ENCODE results near the gene LIPC. TPM values are rescaled to one million over a fixed set of nuclear protein-coding genes. Genes with fewer than 3 reads are reported as not detected.

Gene LIPC
- total RNA-seq, 1 experiment from 2014 or later: 1.1 TPM

DNA sequence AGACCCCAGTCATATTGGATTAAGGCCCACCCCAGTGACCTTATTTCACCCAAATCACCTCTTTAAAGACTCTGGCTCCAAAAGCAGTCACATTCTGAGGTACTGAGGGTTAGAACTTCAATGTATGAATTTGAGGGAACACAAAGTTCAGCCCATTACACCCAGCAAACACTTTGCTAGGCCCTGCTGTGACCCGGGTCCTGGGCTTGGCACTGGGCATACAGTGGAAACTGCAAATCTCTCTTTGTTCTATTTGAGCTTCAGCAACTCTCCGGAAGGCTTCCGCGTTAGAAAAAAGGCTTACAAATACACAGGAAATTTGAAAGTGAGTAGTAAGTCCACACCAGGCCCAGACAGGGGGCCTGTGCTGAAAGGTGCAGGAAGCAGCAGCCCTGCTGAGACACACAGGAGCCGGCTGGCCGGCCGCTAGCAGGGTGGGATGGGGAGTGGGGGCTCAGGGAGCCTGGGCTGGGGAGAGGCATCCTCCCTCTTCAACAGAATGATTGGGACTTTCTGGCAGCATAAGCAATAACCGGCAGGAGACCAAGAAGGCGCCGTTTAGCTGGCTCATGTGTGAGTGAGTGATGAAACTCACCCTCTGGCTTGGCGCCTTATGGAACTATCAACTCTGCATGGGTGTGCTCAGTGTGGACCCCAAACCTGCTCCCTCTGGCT is 13.0 kb downstream of the LIPC start:
- H3K4me3 ChIP-seq: no peak overlapping the region
- peak in 1 of 2 experiments; percentile 28 for DNase-seq (ENCODE audit: low read depth in 1 of 2, low spot score in 2 of 2)
- peak overlapping the region; percentile 58 for H3K27ac ChIP-seq
- no peaks in the 10 kb centered on the region for H3K9me3 ChIP-seq (replicated peaks)
- H3K36me3 ChIP-seq: no peaks in the 10 kb centered on the region
- peaks cover 81% of the 10 kb centered on the region for H3K4me1 ChIP-seq (replicated peaks)
- no peaks in the 10 kb centered on the region for H3K27me3 ChIP-seq (replicated peaks)

DNA sequence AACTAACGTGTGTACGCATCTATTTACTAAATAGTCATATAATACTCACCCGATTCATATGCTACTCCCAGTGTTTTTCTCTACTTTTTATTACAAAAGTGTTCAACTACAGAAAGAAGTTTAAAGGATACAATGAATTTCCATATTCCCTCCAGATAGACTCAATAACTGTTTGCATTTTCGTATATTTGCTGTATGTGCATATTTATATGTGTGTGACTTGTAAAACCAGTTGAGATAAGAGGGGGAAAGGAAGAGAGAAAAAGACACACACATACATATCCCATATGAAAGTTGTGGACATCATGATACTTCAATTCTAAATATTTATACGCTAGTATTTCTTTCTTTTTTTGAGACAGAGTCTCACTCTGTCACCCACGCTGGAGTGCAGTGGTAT is 14.1 kb downstream of the LIPC start:
- Histone ChIP-seq H3K4me3 (no peak overlapping the region), H3K27me3 (replicated peaks) (no peaks in the 10 kb centered on the region), H3K27ac (no peak overlapping the region), H3K9me3 (replicated peaks) (no peaks in the 10 kb centered on the region), H3K4me1 (replicated peaks) (peaks cover 70% of the 10 kb centered on the region), H3K36me3 (no peaks in the 10 kb centered on the region)
- no peak for DNase-seq (ENCODE audit: low read depth in 1 of 2, low spot score in 2 of 2)

DNA sequence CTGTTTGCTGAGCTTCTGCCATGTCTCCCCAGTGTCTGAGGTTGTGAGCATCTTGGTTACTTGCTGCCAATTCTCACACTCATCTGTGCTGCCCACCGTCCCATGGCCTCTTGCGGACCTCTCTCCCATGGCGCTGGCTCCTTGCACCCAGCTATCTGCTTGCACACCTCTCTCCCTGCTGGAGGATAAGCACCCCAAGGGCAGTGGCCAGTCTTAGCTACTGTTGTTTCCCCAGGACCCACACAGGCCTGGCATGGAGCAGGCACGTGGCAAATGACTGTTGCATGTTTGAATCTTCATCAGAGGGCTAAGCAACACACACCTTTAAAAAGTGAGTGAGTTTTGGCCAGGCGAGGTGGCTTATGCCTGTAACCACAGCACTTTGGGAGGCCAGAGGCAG is 14.7 kb downstream of the LIPC start:
- Histone ChIP-seq H3K4me1 (replicated peaks) (peaks cover 63% of the 10 kb centered on the region), H3K27ac (no peak overlapping the region; the same call in 1 of the 2 replicates), H3K27me3 (replicated peaks) (no peaks in the 10 kb centered on the region), H3K36me3 (no peaks in the 10 kb centered on the region), H3K4me3 (no peak overlapping the region), H3K9me3 (replicated peaks) (no peaks in the 10 kb centered on the region)
- DNase-seq (ENCODE audit: low read depth in 1 of 2, low spot score in 2 of 2): no peak

DNA sequence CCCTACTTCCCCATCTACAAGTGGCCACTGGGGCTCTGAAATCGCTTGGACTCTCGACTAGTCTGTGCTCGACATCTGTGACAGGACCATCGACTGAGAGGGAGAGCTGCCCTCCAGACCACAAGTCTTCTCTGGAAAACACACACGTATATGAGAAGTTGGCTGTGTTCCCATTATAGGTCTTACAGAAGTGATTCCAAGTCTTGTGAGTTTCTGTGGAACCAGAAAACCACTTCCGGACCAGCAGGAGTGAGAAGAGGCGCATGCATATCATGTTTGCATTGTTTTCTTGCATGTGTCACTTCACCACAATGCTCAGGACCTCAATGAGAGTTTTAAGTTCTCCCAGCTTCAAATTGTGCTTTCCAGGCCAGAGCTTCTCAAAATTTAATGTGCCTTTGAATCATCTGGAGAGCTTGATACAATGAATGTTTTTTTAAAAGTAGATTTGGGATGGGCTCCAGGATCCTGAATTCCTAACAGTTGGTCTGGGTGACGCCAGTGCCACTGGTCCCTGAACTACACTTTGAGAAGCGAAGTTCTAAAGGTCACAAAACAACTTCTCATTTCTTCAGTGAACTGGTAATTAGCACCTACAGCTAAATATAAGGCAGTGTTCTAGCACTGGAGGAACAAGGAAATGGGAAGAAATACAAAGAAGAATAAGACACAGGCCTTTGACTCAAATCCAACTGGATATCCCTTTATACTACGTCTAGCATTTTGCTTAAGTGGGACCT is 15.7 kb downstream of the LIPC start:
- H3K36me3 ChIP-seq: no peaks in the 10 kb centered on the region
- no peaks in the 10 kb centered on the region for H3K27me3 ChIP-seq (replicated peaks)
- DNase-seq (ENCODE audit: low read depth in 1 of 2, low spot score in 2 of 2): peak; percentile 89 to 94
- peak overlapping the region; percentile 79 for H3K27ac ChIP-seq
- H3K4me1 ChIP-seq (replicated peaks): peaks cover 54% of the 10 kb centered on the region
- no peak overlapping the region for H3K4me3 ChIP-seq
- no peaks in the 10 kb centered on the region for H3K9me3 ChIP-seq (replicated peaks)

DNA sequence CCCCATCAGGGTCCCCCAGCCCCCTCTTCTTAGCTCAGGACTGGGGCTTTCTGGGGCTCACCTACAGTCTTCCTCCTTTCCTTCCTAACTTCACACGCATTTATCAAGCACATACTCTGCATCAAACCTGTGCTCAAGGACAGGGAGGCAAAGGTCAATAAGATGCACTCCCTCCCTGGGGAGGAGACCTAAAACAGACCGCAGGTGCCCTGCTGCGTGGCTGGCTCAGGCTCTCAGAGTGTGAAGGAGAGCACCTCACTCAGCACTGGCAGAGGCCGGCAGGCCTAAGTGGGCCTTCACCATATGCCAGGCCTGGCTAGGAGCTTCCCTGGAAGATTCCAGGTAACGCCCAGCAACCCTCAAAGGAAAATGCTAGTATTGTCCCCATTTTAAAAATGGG is 16.5 kb downstream of the LIPC start:
- no peaks in the 10 kb centered on the region for H3K36me3 ChIP-seq
- no peak overlapping the region for H3K4me3 ChIP-seq
- peaks cover 45% of the 10 kb centered on the region for H3K4me1 ChIP-seq (replicated peaks)
- peak overlapping the region; percentile 79 for H3K27ac ChIP-seq
- no peak for DNase-seq (ENCODE audit: low read depth in 1 of 2, low spot score in 2 of 2)
- H3K27me3 ChIP-seq (replicated peaks): no peaks in the 10 kb centered on the region
- no peaks in the 10 kb centered on the region for H3K9me3 ChIP-seq (replicated peaks)

DNA sequence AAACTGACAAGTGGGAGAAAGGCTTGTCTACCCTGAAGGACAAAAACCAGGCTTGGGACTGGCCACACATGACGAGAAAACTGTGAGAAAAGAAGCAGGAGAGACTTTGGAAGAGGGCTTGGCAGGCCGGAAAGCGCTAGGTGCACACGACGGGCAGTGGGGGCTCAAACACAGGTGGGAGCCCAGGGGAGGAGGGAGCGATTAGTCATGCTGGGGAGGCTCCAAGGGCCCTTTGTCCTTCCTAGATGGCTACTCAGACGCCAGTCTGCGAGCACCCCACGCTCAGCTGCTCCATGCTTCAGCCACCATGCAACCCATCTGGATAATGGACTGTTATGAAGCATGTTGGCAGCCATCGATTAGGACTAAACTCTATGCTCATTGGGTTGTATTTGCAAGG is 17.1 kb downstream of the LIPC start:
- Histone ChIP-seq H3K9me3 (replicated peaks) (no peaks in the 10 kb centered on the region), H3K36me3 (no peaks in the 10 kb centered on the region), H3K4me1 (replicated peaks) (peaks cover 40% of the 10 kb centered on the region), H3K4me3 (no peak overlapping the region), H3K27ac (no peak overlapping the region), H3K27me3 (replicated peaks) (no peaks in the 10 kb centered on the region)
- no peak for DNase-seq (ENCODE audit: low read depth in 1 of 2, low spot score in 2 of 2)

DNA sequence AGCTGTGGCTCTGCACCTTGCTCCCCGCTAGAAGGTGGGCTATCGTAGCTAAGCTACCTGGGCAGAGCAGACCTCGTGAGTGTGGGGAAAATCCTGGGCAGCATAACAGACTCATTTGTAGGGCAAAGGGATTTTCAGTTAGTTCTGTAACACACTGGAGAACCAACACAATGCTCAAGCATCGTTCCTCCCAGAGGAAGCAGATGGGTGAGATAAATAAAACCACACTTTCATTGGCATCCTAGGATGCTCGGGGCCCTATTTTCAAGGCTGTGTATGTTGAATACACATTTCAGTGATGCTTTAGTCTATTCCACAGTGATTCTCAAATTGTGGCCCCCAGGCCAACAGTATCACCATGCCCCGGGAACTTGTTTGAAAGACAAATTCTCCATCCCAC is 20.0 kb downstream of the LIPC start:
- H3K36me3 ChIP-seq: no peaks in the 10 kb centered on the region
- H3K27ac ChIP-seq: no peak overlapping the region
- no peak for DNase-seq (ENCODE audit: low read depth in 1 of 2, low spot score in 2 of 2)
- peaks cover 25% of the 10 kb centered on the region for H3K4me1 ChIP-seq (replicated peaks)
- H3K4me3 ChIP-seq: no peak overlapping the region
- no peaks in the 10 kb centered on the region for H3K9me3 ChIP-seq (replicated peaks)
- no peaks in the 10 kb centered on the region for H3K27me3 ChIP-seq (replicated peaks)

DNA sequence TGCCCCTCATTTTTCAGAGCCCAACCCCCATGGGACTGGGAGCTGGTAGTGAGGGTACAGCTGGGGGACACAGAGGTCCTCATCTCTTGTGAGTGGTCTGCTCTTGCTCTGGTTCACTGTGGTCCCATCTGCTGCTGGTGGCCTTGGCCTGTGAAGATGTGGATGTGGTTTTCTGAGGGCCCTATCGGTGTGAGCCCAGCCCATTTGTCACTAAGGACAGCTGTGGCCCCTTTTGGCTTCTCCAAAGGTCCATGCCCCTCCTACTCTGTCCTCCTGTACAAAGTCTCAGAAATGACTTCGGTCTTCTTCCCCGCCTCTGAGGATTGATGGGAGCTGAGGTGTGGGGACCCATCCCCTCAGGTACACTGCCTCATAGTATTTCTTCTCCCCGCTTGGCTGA is 21.0 kb downstream of the LIPC start:
- Histone ChIP-seq H3K27ac (no peak overlapping the region), H3K4me3 (no peak overlapping the region), H3K27me3 (replicated peaks) (no peaks in the 10 kb centered on the region), H3K4me1 (replicated peaks) (peaks cover 25% of the 10 kb centered on the region), H3K36me3 (no peaks in the 10 kb centered on the region), H3K9me3 (replicated peaks) (no peaks in the 10 kb centered on the region)
- no peak for DNase-seq (ENCODE audit: low read depth in 1 of 2, low spot score in 2 of 2)

DNA sequence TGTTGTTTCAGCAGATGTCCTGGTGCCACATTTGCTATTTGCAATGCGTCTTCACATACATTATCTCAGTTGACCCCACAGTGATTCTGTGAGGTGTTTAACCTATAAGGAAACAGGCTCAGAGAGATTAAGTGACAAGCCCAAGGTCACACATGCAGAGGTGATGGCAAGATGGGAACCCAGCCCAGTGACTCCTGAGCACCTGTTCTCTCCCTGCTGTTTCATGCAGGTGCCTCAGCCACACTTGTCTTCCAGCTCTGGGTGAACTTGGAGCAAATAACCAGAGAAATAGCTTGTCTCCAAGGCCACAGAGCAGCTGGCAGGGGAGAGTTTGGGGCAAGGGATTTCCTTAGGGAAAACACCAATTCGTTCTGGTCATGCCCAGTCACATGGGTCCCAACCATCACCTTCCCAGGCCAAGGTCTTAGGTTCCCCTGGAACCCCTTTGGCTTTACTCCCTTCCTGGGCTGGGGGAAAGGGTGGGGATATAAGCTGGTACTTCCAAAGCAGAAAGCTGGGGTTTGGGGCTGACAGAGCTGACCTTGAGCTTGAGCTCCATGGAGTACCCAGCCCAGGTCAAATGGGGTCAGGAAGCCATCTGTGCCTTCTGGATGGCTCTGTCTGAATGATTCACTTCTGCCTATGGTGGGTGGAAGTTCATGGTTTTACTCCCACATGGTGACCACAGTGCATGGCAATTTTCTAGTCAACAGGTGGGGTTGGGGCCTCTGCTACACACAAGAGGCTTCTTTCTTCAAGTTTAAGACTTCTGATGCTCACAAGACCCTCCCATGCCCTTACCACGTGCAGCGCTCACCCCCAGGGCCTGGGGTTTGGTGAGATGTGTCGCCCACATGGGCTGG is 22.4 kb downstream of the LIPC start:
- Histone ChIP-seq H3K27ac (no peak overlapping the region), H3K4me3 (no peak overlapping the region), H3K27me3 (replicated peaks) (no peaks in the 10 kb centered on the region), H3K4me1 (replicated peaks) (peaks cover 29% of the 10 kb centered on the region), H3K9me3 (replicated peaks) (no peaks in the 10 kb centered on the region), H3K36me3 (no peaks in the 10 kb centered on the region)
- DNase-seq (ENCODE audit: low read depth in 1 of 2, low spot score in 2 of 2): no peak

DNA sequence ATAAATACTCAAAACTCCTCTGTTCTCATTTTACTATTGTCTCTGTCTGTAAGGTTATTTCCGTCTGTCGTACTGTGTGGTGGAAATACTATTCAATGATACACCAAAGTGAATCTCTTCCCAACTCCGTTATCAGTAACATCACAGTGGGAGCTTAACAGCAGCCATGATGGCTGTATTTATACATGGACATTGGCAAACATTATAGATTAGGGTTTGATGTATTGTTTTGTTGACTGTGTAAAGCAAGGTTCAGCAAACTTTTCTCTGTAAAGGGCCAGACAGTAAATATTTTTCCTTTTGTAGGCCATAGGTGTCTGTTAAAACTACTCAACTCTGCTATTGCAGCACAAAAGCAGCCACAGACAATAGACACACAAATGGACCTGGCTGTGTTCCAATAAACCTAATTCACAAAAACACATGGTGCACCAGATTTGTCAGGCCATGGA is 23.2 kb downstream of the LIPC start:
- Histone ChIP-seq H3K36me3 (no peaks in the 10 kb centered on the region), H3K4me1 (replicated peaks) (peaks cover 35% of the 10 kb centered on the region), H3K4me3 (no peak overlapping the region), H3K27me3 (replicated peaks) (no peaks in the 10 kb centered on the region), H3K9me3 (replicated peaks) (no peaks in the 10 kb centered on the region), H3K27ac (no peak overlapping the region)
- DNase-seq (ENCODE audit: low read depth in 1 of 2, low spot score in 2 of 2): no peak

DNA sequence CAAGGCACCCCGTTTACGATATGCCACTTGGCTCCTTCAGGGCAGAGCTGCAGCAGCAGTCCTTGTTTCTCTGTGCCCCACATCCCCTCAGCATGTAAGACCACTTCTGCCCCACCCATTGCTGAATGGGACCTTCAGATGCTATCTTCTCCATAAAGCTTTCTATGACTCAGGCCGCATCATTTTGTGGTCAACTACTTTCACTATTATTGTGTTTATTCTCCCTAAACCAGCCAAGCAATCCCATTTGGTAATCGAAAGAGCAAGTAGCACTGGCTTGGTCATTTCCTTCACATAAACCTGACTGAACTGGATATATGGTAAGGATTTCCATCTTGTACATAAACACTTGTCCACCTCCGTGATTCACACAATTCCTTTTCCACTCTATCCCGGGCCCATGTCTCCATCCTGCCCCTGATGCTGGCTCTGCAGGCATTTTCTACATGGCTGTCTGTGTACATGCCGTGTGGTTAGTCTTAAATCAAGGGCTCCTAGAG is 25.7 kb downstream of the LIPC start:
- H3K27ac ChIP-seq: peak overlapping the region; percentile 9; the same call in 1 of the 2 replicates
- peaks cover 35% of the 10 kb centered on the region for H3K4me1 ChIP-seq (replicated peaks)

DNA sequence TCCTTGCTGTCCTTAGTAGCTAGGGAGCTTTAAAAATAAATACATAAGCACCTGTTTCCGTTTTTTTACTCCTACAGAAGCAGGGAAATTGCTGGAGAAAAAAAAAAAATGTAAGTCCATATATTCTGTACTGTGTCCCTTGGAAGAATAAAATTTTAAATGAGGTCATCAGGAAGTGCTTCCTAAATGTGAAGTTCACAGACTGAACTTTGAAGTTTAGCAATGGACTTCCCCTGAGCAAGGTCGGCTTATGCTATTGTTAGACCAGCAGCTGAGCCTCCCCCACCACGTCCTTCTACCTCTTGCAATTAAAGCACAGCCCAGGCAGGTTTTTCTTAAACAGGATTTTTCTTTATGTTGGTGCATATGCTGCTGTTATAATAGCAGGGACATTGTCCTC is 26.3 kb downstream of the LIPC start:
- no peak overlapping the region for H3K4me3 ChIP-seq
- DNase-seq (ENCODE audit: low read depth in 1 of 2, low spot score in 2 of 2): no peak
- H3K27me3 ChIP-seq (replicated peaks): no peaks in the 10 kb centered on the region
- peaks cover 35% of the 10 kb centered on the region for H3K4me1 ChIP-seq (replicated peaks)
- no peaks in the 10 kb centered on the region for H3K36me3 ChIP-seq
- no peaks in the 10 kb centered on the region for H3K9me3 ChIP-seq (replicated peaks)
- peak overlapping the region; percentile 9; the same call in 1 of the 2 replicates for H3K27ac ChIP-seq

More for the DNA sequence above, 25.7 kb downstream of the LIPC start:
- H3K27me3 ChIP-seq (replicated peaks): no peaks in the 10 kb centered on the region
- DNase-seq (ENCODE audit: low read depth in 1 of 2, low spot score in 2 of 2): peak; percentile 75 to 87
- H3K9me3 ChIP-seq (replicated peaks): no peaks in the 10 kb centered on the region
- H3K36me3 ChIP-seq: no peaks in the 10 kb centered on the region
- H3K4me3 ChIP-seq: no peak overlapping the region

DNA sequence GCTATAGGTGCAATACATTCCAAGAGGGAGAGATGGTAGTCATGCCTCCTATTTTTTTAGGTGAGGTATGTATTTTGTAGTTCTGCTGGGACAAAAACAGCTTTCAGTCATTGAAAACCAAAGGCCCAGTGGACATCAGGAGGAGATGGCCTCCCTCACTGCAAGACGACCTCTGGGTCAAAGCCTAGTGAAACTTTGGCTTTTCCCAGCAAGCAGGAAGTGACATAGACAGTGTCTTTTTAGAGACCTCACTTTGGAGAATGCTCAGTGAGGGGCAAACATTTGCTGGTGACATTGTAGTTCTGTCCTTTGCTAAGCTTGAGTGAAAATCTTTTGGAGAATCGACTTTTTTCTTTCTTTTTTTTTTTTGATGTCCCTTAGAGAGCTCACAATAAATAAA is 27.3 kb downstream of the LIPC start:
- Histone ChIP-seq H3K27ac (no peak overlapping the region), H3K36me3 (no peaks in the 10 kb centered on the region), H3K4me3 (no peak overlapping the region), H3K27me3 (replicated peaks) (no peaks in the 10 kb centered on the region), H3K9me3 (replicated peaks) (no peaks in the 10 kb centered on the region), H3K4me1 (replicated peaks) (peaks cover 38% of the 10 kb centered on the region)
- no peak for DNase-seq (ENCODE audit: low read depth in 1 of 2, low spot score in 2 of 2)

All from SJSA1 (cell line).